Progenitor cell of endocrine pancreas (in vitro differentiated cells): ENCODE results near the gene FSTL4. TPM values are rescaled to one million over a fixed set of nuclear protein-coding genes. Genes with fewer than 3 reads are reported as not detected.

Experiments
- DNase-seq: peaks from one replicate; pipeline ENCODE4 v3.0.0; 2021; ENCODE audit warnings: low spot score; ENCODE audit not compliant: unreplicated experiment
- H3K27ac Mint-ChIP-seq: 2 replicates; pipeline ENCODE4 v1.8.0; 2021; ENCODE audit warnings: mild to moderate bottlenecking, moderate library complexity, mixed read lengths
- H3K27me3 Mint-ChIP-seq: 2 replicates; pipeline ENCODE4 v1.8.0; 2021; ENCODE audit warnings: mixed read lengths
- H3K36me3 Mint-ChIP-seq: 2 replicates; pipeline ENCODE4 v1.8.0; 2022; ENCODE audit warnings: mixed read lengths; ENCODE audit not compliant: insufficient read depth
- H3K4me1 Mint-ChIP-seq: 2 replicates; pipeline ENCODE4 v1.8.0; 2021; ENCODE audit warnings: low read depth, mixed read lengths
- H3K4me3 Mint-ChIP-seq: 2 replicates; pipeline ENCODE4 v1.8.0; 2021; ENCODE audit warnings: low read depth, mild to moderate bottlenecking, moderate library complexity, mixed read lengths
- H3K9me3 Mint-ChIP-seq: 2 replicates; pipeline ENCODE4 v1.8.0; 2021; ENCODE audit warnings: low read depth, mixed read lengths
- CTCF ChIP-seq: fragments of 200-600 bp; sonication (generic); IDR thresholded peaks from one replicate; pipeline ENCODE4 v1.5.0; 2021; ENCODE audit warnings: antibody characterized with exemption, mild to moderate bottlenecking; ENCODE audit not compliant: unreplicated experiment
- total RNA-seq: library from RNA; stranded (reverse); gene quantifications from 2 replicates; pipeline ENCODE4 v1.2.1, GENCODE V29; 2021

The FSTL4 gene
- total RNA-seq, 1 donor from 2014 or later, result 2.4 TPM

- TF ChIP-seq CTCF, result no peak
- Mint-ChIP-seq H3K9me3 (no peaks in the 10 kb centered on the region), H3K4me1 (no peaks in the 10 kb centered on the region), H3K4me3 (no peak overlapping the region), H3K27me3 (no peaks in the 10 kb centered on the region), H3K36me3 (no peaks in the 10 kb centered on the region), H3K27ac (no peak overlapping the region)
- no peak for DNase-seq
Measured at GRCh38 chr5:133323494-133324457, 288.6 kb downstream of the FSTL4 start.

GRCh38 chr5:133322743-133323142 lies 289.6 kb downstream of the FSTL4 start:
- no peaks in the 10 kb centered on the region for H3K36me3 Mint-ChIP-seq
- H3K27me3 Mint-ChIP-seq, result no peaks in the 10 kb centered on the region
- no peak for DNase-seq
- no peaks in the 10 kb centered on the region for H3K9me3 Mint-ChIP-seq
- peaks cover 7% of the 10 kb centered on the region for H3K4me1 Mint-ChIP-seq
- H3K4me3 Mint-ChIP-seq, result no peak overlapping the region
- TF ChIP-seq CTCF, result no peak
- H3K27ac Mint-ChIP-seq, result no peak overlapping the region

GRCh38 chr5:133321833-133322420 lies 290.4 kb downstream of the FSTL4 start:
- Mint-ChIP-seq H3K27me3 (no peaks in the 10 kb centered on the region), H3K36me3 (no peaks in the 10 kb centered on the region), H3K9me3 (no peaks in the 10 kb centered on the region), H3K27ac (no peak overlapping the region), H3K4me1 (peaks cover 10% of the 10 kb centered on the region), H3K4me3 (no peak overlapping the region)
- TF ChIP-seq CTCF, result no peak
- no peak for DNase-seq

GRCh38 chr5:133321286-133321832 lies 291.0 kb downstream of the FSTL4 start:
- DNase-seq, result no peak
- no peak overlapping the region for H3K4me3 Mint-ChIP-seq
- no peak for TF ChIP-seq CTCF
- H3K4me1 Mint-ChIP-seq, result peaks cover 10% of the 10 kb centered on the region
- H3K36me3 Mint-ChIP-seq, result no peaks in the 10 kb centered on the region
- H3K27ac Mint-ChIP-seq, result peak overlapping the region; percentile 56
- H3K9me3 Mint-ChIP-seq, result no peaks in the 10 kb centered on the region
- no peaks in the 10 kb centered on the region for H3K27me3 Mint-ChIP-seq

- Mint-ChIP-seq H3K4me3 (no peak overlapping the region), H3K4me1 (peaks cover 10% of the 10 kb centered on the region), H3K27me3 (no peaks in the 10 kb centered on the region), H3K27ac (no peak overlapping the region), H3K9me3 (no peaks in the 10 kb centered on the region), H3K36me3 (no peaks in the 10 kb centered on the region)
- no peak for DNase-seq
- peak; percentile 35 for TF ChIP-seq CTCF
Measured at GRCh38 chr5:133319905-133320520, 292.3 kb downstream of the FSTL4 start.
